ENCODE measurements around the gene EPN2. TPM values are rescaled to one million over a fixed set of nuclear protein-coding genes. Genes with fewer than 3 reads are reported as not detected.

Gene EPN2
- total RNA-seq, 1 experiment from 2014 or later: 35.6 TPM

- Histone ChIP-seq H3K9me3 (no peaks in the 10 kb centered on the region), H3K4me1 (peaks cover 28% of the 10 kb centered on the region), H3K27me3 (replicated peaks; ENCODE audit: control insufficient read depth, insufficient read depth, low read length) (no peaks in the 10 kb centered on the region), H3K4me3 (ENCODE audit: low read depth, low read length) (no peak overlapping the region), H3K36me3 (ENCODE audit: control insufficient read depth, insufficient read depth, low read length) (no peaks in the 10 kb centered on the region; the same call in none of the 2 replicates)
- Mint-ChIP-seq H3K27ac (ENCODE audit: unreplicated experiment) (no peak overlapping the region), H3K9me3 (ENCODE audit: unreplicated experiment) (no peaks in the 10 kb centered on the region), H3K36me3 (ENCODE audit: insufficient read depth, unreplicated experiment) (peaks cover 23% of the 10 kb centered on the region), H3K27me3 (ENCODE audit: insufficient read depth, unreplicated experiment) (no peaks in the 10 kb centered on the region), H3K4me3 (ENCODE audit: unreplicated experiment) (no peak overlapping the region), H3K4me1 (ENCODE audit: low read depth, unreplicated experiment) (peaks cover 19% of the 10 kb centered on the region)
- POLR2A ChIA-PET: interaction anchor here (0.5 to 0.7 kb wide), 2 partner anchors 25 to 41 kb away, joined by 3 to 4 read pairs; partner anchors contain the start of genes B9D1 and MAPK7
- no peak for TF ChIP-seq CTCF (IDR thresholded peaks at IDR 0.05; ENCODE audit: insufficient read depth in 1 of 2, low read depth in 1 of 2, low read length in 1 of 2, severe bottlenecking in 1 of 2, unreplicated experiment in 1 of 2)
- CTCF ChIA-PET: interaction anchor here (1.0 to 2.1 kb wide), 5 partner anchors 16 to 109 kb away, joined by 5 to 11 read pairs (median 5); partner anchors contain the start of genes B9D1 and MAPK7
- no TSS peak for BruUV-seq (replicated peaks)
- no peak for DNase-seq
- intact Hi-C loops (cut with micrococcal nuclease; ENCODE audit: unreplicated experiment): no loop called here
These were observed 100.5 kb downstream of the EPN2 start for GRCh38 chr17:19337712-19338023.

- no peaks in the 10 kb centered on the region for H3K9me3 ChIP-seq
- no TSS peak for BruUV-seq (replicated peaks)
- ChIA-PET POLR2A (interaction anchor here (0.5 to 0.7 kb wide), 2 partner anchors 24 to 40 kb away, joined by 3 to 4 read pairs; partner anchors contain the start of genes B9D1 and MAPK7), CTCF (interaction anchor here (0.6 to 2.1 kb wide), 6 partner anchors 17 to 109 kb away, joined by 3 to 11 read pairs (median 5); partner anchors contain the start of genes B9D1 and MAPK7)
- no peak overlapping the region for H3K4me3 Mint-ChIP-seq (ENCODE audit: unreplicated experiment)
- no peaks in the 10 kb centered on the region for H3K27me3 Mint-ChIP-seq (ENCODE audit: insufficient read depth, unreplicated experiment)
- H3K4me1 ChIP-seq: peaks cover 28% of the 10 kb centered on the region
- intact Hi-C loops (cut with micrococcal nuclease; ENCODE audit: unreplicated experiment): no loop called here
- H3K9me3 Mint-ChIP-seq (ENCODE audit: unreplicated experiment): no peaks in the 10 kb centered on the region
- no peak overlapping the region for H3K27ac Mint-ChIP-seq (ENCODE audit: unreplicated experiment)
- peaks cover 19% of the 10 kb centered on the region for H3K4me1 Mint-ChIP-seq (ENCODE audit: low read depth, unreplicated experiment)
- no peaks in the 10 kb centered on the region; the same call in none of the 2 replicates for H3K36me3 ChIP-seq (ENCODE audit: control insufficient read depth, insufficient read depth, low read length)
- H3K27me3 ChIP-seq (replicated peaks; ENCODE audit: control insufficient read depth, insufficient read depth, low read length): no peaks in the 10 kb centered on the region
- peak; percentile 61 to 68 for TF ChIP-seq CTCF (IDR thresholded peaks at IDR 0.05; ENCODE audit: insufficient read depth in 1 of 2, low read depth in 1 of 2, low read length in 1 of 2, severe bottlenecking in 1 of 2, unreplicated experiment in 1 of 2)
- no peak overlapping the region for H3K4me3 ChIP-seq (ENCODE audit: low read depth, low read length)
- DNase-seq: peak; percentile 84 to 86
- peaks cover 27% of the 10 kb centered on the region for H3K36me3 Mint-ChIP-seq (ENCODE audit: insufficient read depth, unreplicated experiment)
These were observed 101.1 kb downstream of the EPN2 start for GRCh38 chr17:19338031-19338990.

GRCh38 chr17:19339341-19339815, 102.2 kb downstream of the EPN2 start:
- H3K36me3 Mint-ChIP-seq (ENCODE audit: insufficient read depth, unreplicated experiment): peaks cover 18% of the 10 kb centered on the region
- no peaks in the 10 kb centered on the region for H3K9me3 Mint-ChIP-seq (ENCODE audit: unreplicated experiment)
- peak in 1 of 2 experiments; percentile 1 for DNase-seq
- H3K4me1 ChIP-seq: peaks cover 28% of the 10 kb centered on the region
- ChIA-PET CTCF (no interaction called here), POLR2A (interaction anchor here (0.5 kb wide), 1 partner anchor 26 kb away, joined by 3 read pairs; no protein-coding TSS in a partner anchor)
- no peak overlapping the region for H3K27ac Mint-ChIP-seq (ENCODE audit: unreplicated experiment)
- H3K36me3 ChIP-seq (ENCODE audit: control insufficient read depth, insufficient read depth, low read length): no peaks in the 10 kb centered on the region
- no peak overlapping the region for H3K4me3 Mint-ChIP-seq (ENCODE audit: unreplicated experiment)
- no peak for TF ChIP-seq CTCF (IDR thresholded peaks at IDR 0.05; ENCODE audit: insufficient read depth in 1 of 2, low read depth in 1 of 2, low read length in 1 of 2, severe bottlenecking in 1 of 2, unreplicated experiment in 1 of 2)
- H3K4me1 Mint-ChIP-seq (ENCODE audit: low read depth, unreplicated experiment): peaks cover 19% of the 10 kb centered on the region
- no peaks in the 10 kb centered on the region for H3K27me3 Mint-ChIP-seq (ENCODE audit: insufficient read depth, unreplicated experiment)
- H3K27me3 ChIP-seq (replicated peaks; ENCODE audit: control insufficient read depth, insufficient read depth, low read length): no peaks in the 10 kb centered on the region
- no TSS peak for BruUV-seq (replicated peaks)
- H3K9me3 ChIP-seq: no peaks in the 10 kb centered on the region
- H3K4me3 ChIP-seq (ENCODE audit: low read depth, low read length): no peak overlapping the region
- intact Hi-C loops (cut with micrococcal nuclease; ENCODE audit: unreplicated experiment): no loop called here
